ENCODE data around the gene MACROD2.

DNA sequence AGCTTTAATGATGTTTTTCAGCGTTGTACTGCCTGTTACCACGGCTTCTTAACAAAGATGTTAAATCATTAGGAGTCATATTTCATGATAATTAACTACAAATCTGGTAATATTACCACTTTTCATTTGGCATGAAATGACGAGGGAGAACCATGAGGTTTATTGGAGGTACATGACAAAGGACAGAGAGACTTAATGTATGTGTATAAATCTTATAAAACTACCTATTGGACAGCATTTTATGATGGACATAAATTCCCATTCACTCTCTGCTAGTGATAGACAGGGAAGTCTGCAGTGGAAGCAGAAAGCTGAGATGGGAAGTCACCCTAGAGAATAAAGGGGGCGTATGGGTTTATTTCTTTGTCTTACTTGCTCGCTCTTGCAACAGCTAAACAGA, 1292.0 kb downstream of the MACROD2 start:
- TF ChIP-seq, protein P1, sequence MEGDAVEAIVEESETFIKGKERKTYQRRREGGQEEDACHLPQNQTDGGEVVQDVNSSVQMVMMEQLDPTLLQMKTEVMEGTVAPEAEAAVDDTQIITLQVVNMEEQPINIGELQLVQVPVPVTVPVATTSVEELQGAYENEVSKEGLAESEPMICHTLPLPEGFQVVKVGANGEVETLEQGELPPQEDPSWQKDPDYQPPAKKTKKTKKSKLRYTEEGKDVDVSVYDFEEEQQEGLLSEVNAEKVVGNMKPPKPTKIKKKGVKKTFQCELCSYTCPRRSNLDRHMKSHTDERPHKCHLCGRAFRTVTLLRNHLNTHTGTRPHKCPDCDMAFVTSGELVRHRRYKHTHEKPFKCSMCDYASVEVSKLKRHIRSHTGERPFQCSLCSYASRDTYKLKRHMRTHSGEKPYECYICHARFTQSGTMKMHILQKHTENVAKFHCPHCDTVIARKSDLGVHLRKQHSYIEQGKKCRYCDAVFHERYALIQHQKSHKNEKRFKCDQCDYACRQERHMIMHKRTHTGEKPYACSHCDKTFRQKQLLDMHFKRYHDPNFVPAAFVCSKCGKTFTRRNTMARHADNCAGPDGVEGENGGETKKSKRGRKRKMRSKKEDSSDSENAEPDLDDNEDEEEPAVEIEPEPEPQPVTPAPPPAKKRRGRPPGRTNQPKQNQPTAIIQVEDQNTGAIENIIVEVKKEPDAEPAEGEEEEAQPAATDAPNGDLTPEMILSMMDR (IDR thresholded peaks at IDR 0.05): no peak
- TF ChIP-seq ZFX (IDR thresholded peaks at IDR 0.05; ENCODE audit: borderline replicate concordance): no peak
